HEK293 (cell line): ENCODE measurements around the gene SERP1.

Experiments used
- CTCF ChIA-PET: fragments of 350-600 bp; formaldehyde crosslinking; extraction: SDS; loops from one replicate; lab custom pipeline; 2021; ENCODE audit warnings: antibody characterized with exemption; lab: Yijun Ruan, JAX
- POLR2A ChIA-PET: fragments of 300-600 bp; formaldehyde crosslinking; extraction: SDS; loops from one replicate; lab custom pipeline; 2020; ENCODE audit warnings: antibody characterized with exemption, inconsistent platforms; lab: Yijun Ruan, JAX
- H3K27ac ChIP-seq: fragments of 200-500 bp; sonication (Bioruptor generic); 2 replicates; pipeline ENCODE4 v1.5.1; 2014; ENCODE audit warnings: low read depth, low read length, control low read depth, inconsistent platforms; ENCODE audit errors: extremely low read depth
- H3K36me3 ChIP-seq, 2 experiments: fragments of 200-500 bp in 1 of 2; sonication (Bioruptor generic) in 1 of 2; 1 replicate in 1 of 2; 2 replicates in 1 of 2; pipeline ENCODE4 v1.5.1; 2014 to 2017; ENCODE audit warnings: inconsistent platforms in 2 of 2, low read length in 2 of 2; ENCODE audit not compliant: control insufficient read depth in 2 of 2, insufficient read depth in 1 of 2
- H3K4me1 ChIP-seq: fragments of 200-500 bp; sonication (Bioruptor generic); 2 replicates; pipeline ENCODE4 v1.5.1; 2014; ENCODE audit warnings: mild to moderate bottlenecking, low read length, inconsistent platforms; ENCODE audit not compliant: control insufficient read depth, insufficient read depth
- H3K4me3 ChIP-seq: 2 replicates; pipeline ENCODE4 v1.5.1; 2011; ENCODE audit warnings: low read depth, mild to moderate bottlenecking, control low read depth, low read length, moderate library complexity
- H3K9me3 ChIP-seq: fragments of 200-500 bp; sonication (Bioruptor generic); 2 replicates; pipeline ENCODE4 v1.5.1; 2014; ENCODE audit warnings: low read depth, low read length, inconsistent platforms; ENCODE audit not compliant: control insufficient read depth, insufficient read depth
- IKZF3 ChIP-seq: fragments of 450-650 bp; IDR thresholded peaks from 2 replicates; pipeline ENCODE4 v1.5.0; 2018; ENCODE audit warnings: missing biosample characterization, mild to moderate bottlenecking, missing genetic modification characterization, moderate library complexity
- OSR2 ChIP-seq: fragments of 450-650 bp; formaldehyde crosslinking; IDR thresholded peaks from 2 replicates; pipeline ENCODE4 v1.5.1; 2016; ENCODE audit warnings: missing biosample characterization, missing genetic modification characterization
- SP7 ChIP-seq: fragments of 450-650 bp; formaldehyde crosslinking; IDR thresholded peaks from 2 replicates; pipeline ENCODE4 v1.5.1; 2016; ENCODE audit warnings: missing biosample characterization, missing genetic modification characterization
- ZBTB21 ChIP-seq: fragments of 450-650 bp; formaldehyde crosslinking; IDR thresholded peaks from 2 replicates; pipeline ENCODE4 v1.5.1; 2017; ENCODE audit warnings: missing biosample characterization, missing genetic modification characterization
- ZEB2 ChIP-seq: fragments of 450-650 bp; formaldehyde crosslinking; IDR thresholded peaks from 2 replicates; pipeline ENCODE4 v1.5.1; 2016; ENCODE audit warnings: missing biosample characterization, missing genetic modification characterization
- ZFP3 ChIP-seq: fragments of 450-650 bp; formaldehyde crosslinking; IDR thresholded peaks from 2 replicates; pipeline ENCODE4 v1.5.1; 2016; ENCODE audit warnings: low read depth, missing biosample characterization, missing genetic modification characterization
- ZNF335 ChIP-seq: fragments of 450-650 bp; formaldehyde crosslinking; conservative IDR thresholded peaks from 2 replicates; pipeline ENCODE4 v1.5.1; 2016; ENCODE audit warnings: missing biosample characterization, missing genetic modification characterization
- ZNF354C ChIP-seq: fragments of 450-650 bp; formaldehyde crosslinking; IDR thresholded peaks from 2 replicates; pipeline ENCODE4 v1.5.1; 2016; ENCODE audit warnings: missing biosample characterization, missing genetic modification characterization, low read depth, borderline replicate concordance
- ZNF670 ChIP-seq: fragments of 450-650 bp; formaldehyde crosslinking; IDR thresholded peaks from 2 replicates; pipeline ENCODE4 v1.5.1; 2016; ENCODE audit warnings: missing biosample characterization, missing genetic modification characterization, low read depth
- ZNF768 ChIP-seq: fragments of 450-650 bp; formaldehyde crosslinking; IDR thresholded peaks from 2 replicates; pipeline ENCODE4 v1.5.1; 2018; ENCODE audit warnings: missing biosample characterization, mild to moderate bottlenecking, missing genetic modification characterization
- ZXDB ChIP-seq: fragments of 450-650 bp; formaldehyde crosslinking; IDR thresholded peaks from 2 replicates; pipeline ENCODE4 v1.5.1; 2016; ENCODE audit warnings: missing biosample characterization, missing genetic modification characterization
- TF ChIP-seq, protein P1 (sequence below): fragments of 450-650 bp; formaldehyde crosslinking; conservative IDR thresholded peaks from 2 replicates; pipeline ENCODE4 v1.5.1; 2016; ENCODE audit warnings: low read depth, missing biosample characterization, missing genetic modification characterization
- TF ChIP-seq, protein P2 (sequence below): fragments of 450-650 bp; formaldehyde crosslinking; IDR thresholded peaks from 2 replicates; pipeline ENCODE4 v1.5.1; 2016; ENCODE audit warnings: missing biosample characterization, missing genetic modification characterization
- TF ChIP-seq, protein P3 (sequence below): fragments of 450-650 bp; formaldehyde crosslinking; IDR thresholded peaks from 2 replicates; pipeline ENCODE4 v1.5.1; 2016; ENCODE audit warnings: missing biosample characterization, missing genetic modification characterization
- TF ChIP-seq, protein P4 (sequence below): fragments of 450-650 bp; formaldehyde crosslinking; IDR thresholded peaks from 2 replicates; pipeline ENCODE4 v1.5.1; 2016; ENCODE audit warnings: missing biosample characterization, missing genetic modification characterization

The SERP1 gene

GRCh38 chr3:150583028-150583427 is 36.7 kb upstream of the SERP1 start:
- Histone ChIP-seq H3K9me3 (no peaks in the 10 kb centered on the region), H3K27ac (no peak overlapping the region), H3K4me1 (no peaks in the 10 kb centered on the region), H3K36me3 (peaks cover 0 to 63% of the 10 kb centered on the region in 2 experiments; a peak in 2 of 3 replicates), H3K4me3 (no peak overlapping the region)
- CTCF ChIA-PET = no interaction called here
- POLR2A ChIA-PET = interaction anchor here (0.8 kb wide), 1 partner anchor 20 kb away, joined by 3 read pairs; the partner anchor contains the start of gene SELENOT
- TF ChIP-seq OSR2 (tag by site-specific recombination) (no peak), ZFP3 (no peak)

DNA sequence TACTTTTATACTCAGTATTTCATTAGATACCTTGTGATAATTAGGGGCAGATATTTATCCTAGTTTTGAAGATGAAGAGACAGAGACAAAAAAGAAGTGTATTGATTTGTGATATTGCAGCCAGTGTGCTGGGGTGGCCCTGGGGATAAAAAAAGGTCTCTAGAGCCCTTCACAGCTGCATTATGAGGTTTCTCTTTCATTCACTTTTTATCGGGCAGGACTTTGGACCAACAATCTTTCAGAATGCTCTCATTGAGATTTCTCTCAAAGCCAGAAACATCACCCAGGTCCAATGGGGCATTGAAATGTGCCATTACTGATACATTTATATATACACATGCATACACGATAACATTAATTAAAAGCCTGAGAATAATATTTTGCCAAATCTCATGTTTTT is 36.3 kb upstream of the SERP1 start:
- no peaks in the 10 kb centered on the region for H3K9me3 ChIP-seq
- peaks cover 0 to 67% of the 10 kb centered on the region in 2 experiments; a peak in 2 of 3 replicates for H3K36me3 ChIP-seq
- POLR2A ChIA-PET = no interaction called here
- TF ChIP-seq ZNF670 (no peak), IKZF3 (no peak)
- no peak overlapping the region for H3K4me3 ChIP-seq
- no peaks in the 10 kb centered on the region for H3K4me1 ChIP-seq
- CTCF ChIA-PET = no interaction called here
- no peak overlapping the region for H3K27ac ChIP-seq

GRCh38 chr3:150581174-150581573 is 34.9 kb upstream of the SERP1 start:
- H3K36me3 ChIP-seq = peaks cover 9 to 74% of the 10 kb centered on the region in 2 experiments; a peak in 2 of 3 replicates
- H3K27ac ChIP-seq = no peak overlapping the region
- H3K9me3 ChIP-seq = no peaks in the 10 kb centered on the region
- ChIA-PET POLR2A (no interaction called here), CTCF (no interaction called here)
- TF ChIP-seq ZNF670 = no peak
- TF ChIP-seq, protein P1, sequence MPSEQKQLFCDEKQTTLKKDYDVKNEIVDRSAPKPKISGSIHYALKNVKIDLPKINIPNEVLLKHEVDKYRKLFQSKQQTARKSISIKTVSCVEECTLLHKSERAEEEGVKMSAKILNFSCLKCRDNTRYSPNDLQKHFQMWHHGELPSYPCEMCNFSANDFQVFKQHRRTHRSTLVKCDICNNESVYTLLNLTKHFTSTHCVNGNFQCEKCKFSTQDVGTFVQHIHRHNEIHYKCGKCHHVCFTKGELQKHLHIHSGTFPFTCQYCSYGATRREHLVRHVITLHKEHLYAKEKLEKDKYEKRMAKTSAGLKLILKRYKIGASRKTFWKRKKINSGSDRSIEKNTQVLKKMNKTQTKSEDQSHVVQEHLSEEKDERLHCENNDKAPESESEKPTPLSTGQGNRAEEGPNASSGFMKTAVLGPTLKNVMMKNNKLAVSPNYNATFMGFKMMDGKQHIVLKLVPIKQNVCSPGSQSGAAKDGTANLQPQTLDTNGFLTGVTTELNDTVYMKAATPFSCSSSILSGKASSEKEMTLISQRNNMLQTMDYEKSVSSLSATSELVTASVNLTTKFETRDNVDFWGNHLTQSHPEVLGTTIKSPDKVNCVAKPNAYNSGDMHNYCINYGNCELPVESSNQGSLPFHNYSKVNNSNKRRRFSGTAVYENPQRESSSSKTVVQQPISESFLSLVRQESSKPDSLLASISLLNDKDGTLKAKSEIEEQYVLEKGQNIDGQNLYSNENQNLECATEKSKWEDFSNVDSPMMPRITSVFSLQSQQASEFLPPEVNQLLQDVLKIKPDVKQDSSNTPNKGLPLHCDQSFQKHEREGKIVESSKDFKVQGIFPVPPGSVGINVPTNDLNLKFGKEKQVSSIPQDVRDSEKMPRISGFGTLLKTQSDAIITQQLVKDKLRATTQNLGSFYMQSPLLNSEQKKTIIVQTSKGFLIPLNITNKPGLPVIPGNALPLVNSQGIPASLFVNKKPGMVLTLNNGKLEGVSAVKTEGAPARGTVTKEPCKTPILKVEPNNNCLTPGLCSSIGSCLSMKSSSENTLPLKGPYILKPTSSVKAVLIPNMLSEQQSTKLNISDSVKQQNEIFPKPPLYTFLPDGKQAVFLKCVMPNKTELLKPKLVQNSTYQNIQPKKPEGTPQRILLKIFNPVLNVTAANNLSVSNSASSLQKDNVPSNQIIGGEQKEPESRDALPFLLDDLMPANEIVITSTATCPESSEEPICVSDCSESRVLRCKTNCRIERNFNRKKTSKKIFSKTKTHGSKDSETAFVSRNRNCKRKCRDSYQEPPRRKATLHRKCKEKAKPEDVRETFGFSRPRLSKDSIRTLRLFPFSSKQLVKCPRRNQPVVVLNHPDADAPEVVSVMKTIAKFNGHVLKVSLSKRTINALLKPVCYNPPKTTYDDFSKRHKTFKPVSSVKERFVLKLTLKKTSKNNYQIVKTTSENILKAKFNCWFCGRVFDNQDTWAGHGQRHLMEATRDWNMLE (tag by site-specific recombination) = no peak
- no peak overlapping the region for H3K4me3 ChIP-seq
- no peaks in the 10 kb centered on the region for H3K4me1 ChIP-seq

- H3K9me3 ChIP-seq = no peaks in the 10 kb centered on the region
- CTCF ChIA-PET = no interaction called here
- H3K4me3 ChIP-seq = no peak overlapping the region
- H3K27ac ChIP-seq = no peak overlapping the region
- peaks cover 16 to 70% of the 10 kb centered on the region in 2 experiments; a peak in 2 of 3 replicates for H3K36me3 ChIP-seq
- H3K4me1 ChIP-seq = no peaks in the 10 kb centered on the region
- POLR2A ChIA-PET = no interaction called here
- TF ChIP-seq, protein P2, sequence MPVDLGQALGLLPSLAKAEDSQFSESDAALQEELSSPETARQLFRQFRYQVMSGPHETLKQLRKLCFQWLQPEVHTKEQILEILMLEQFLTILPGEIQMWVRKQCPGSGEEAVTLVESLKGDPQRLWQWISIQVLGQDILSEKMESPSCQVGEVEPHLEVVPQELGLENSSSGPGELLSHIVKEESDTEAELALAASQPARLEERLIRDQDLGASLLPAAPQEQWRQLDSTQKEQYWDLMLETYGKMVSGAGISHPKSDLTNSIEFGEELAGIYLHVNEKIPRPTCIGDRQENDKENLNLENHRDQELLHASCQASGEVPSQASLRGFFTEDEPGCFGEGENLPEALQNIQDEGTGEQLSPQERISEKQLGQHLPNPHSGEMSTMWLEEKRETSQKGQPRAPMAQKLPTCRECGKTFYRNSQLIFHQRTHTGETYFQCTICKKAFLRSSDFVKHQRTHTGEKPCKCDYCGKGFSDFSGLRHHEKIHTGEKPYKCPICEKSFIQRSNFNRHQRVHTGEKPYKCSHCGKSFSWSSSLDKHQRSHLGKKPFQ (tag by site-specific recombination) = no peak
- TF ChIP-seq SP7 (no peak), ZBTB21 (tag by site-specific recombination) (no peak), ZXDB (tag by site-specific recombination) (no peak), ZEB2 (tag by site-specific recombination) (no peak), ZNF768 (tag by site-specific recombination) (no peak), ZNF335 (tag by site-specific recombination) (no peak), ZNF354C (no peak)
- TF ChIP-seq, protein P3, sequence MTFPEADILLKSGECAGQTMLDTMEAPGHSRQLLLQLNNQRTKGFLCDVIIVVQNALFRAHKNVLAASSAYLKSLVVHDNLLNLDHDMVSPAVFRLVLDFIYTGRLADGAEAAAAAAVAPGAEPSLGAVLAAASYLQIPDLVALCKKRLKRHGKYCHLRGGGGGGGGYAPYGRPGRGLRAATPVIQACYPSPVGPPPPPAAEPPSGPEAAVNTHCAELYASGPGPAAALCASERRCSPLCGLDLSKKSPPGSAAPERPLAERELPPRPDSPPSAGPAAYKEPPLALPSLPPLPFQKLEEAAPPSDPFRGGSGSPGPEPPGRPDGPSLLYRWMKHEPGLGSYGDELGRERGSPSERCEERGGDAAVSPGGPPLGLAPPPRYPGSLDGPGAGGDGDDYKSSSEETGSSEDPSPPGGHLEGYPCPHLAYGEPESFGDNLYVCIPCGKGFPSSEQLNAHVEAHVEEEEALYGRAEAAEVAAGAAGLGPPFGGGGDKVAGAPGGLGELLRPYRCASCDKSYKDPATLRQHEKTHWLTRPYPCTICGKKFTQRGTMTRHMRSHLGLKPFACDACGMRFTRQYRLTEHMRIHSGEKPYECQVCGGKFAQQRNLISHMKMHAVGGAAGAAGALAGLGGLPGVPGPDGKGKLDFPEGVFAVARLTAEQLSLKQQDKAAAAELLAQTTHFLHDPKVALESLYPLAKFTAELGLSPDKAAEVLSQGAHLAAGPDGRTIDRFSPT (tag by site-specific recombination) = no peak
- TF ChIP-seq, protein P4, sequence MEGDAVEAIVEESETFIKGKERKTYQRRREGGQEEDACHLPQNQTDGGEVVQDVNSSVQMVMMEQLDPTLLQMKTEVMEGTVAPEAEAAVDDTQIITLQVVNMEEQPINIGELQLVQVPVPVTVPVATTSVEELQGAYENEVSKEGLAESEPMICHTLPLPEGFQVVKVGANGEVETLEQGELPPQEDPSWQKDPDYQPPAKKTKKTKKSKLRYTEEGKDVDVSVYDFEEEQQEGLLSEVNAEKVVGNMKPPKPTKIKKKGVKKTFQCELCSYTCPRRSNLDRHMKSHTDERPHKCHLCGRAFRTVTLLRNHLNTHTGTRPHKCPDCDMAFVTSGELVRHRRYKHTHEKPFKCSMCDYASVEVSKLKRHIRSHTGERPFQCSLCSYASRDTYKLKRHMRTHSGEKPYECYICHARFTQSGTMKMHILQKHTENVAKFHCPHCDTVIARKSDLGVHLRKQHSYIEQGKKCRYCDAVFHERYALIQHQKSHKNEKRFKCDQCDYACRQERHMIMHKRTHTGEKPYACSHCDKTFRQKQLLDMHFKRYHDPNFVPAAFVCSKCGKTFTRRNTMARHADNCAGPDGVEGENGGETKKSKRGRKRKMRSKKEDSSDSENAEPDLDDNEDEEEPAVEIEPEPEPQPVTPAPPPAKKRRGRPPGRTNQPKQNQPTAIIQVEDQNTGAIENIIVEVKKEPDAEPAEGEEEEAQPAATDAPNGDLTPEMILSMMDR (tag by site-specific recombination) = no peak
These were observed 31.6 kb upstream of the SERP1 start for GRCh38 chr3:150577855-150578254.
